MM.1S (cell line): ENCODE data around the gene RIOK2.

Experiments used
- DNase-seq: peaks from one replicate; pipeline ENCODE4 v3.0.0-alpha.2; 2015
- H2AFZ ChIP-seq: fragments of 300-600 bp; sonication (generic); 2 replicates; pipeline ENCODE4 v1.6.0; 2016; ENCODE audit warnings: antibody characterized with exemption, low read length
- H3F3A ChIP-seq: fragments of 300-600 bp; sonication (generic); 2 replicates; pipeline ENCODE4 v1.6.1; 2016; ENCODE audit warnings: mild to moderate bottlenecking, antibody characterized with exemption, low read length, moderate library complexity, mixed read lengths; ENCODE audit not compliant: insufficient read depth
- H3K27ac ChIP-seq: fragments of 300-600 bp; sonication (generic); 2 replicates; pipeline ENCODE4 v1.5.1; 2016; ENCODE audit warnings: mild to moderate bottlenecking, low read length
- H3K27me3 ChIP-seq: fragments of 300-600 bp; sonication (generic); replicated peaks from 2 replicates; pipeline ENCODE4 v1.6.0; 2016; ENCODE audit warnings: low read length; ENCODE audit not compliant: insufficient read depth
- H3K36me3 ChIP-seq: fragments of 300-600 bp; sonication (generic); replicated peaks from 2 replicates; pipeline ENCODE4 v1.6.1; 2016; ENCODE audit warnings: mild to moderate bottlenecking, low read length, mixed read lengths; ENCODE audit not compliant: insufficient read depth
- H3K4me1 ChIP-seq: fragments of 300-600 bp; sonication (generic); 2 replicates; pipeline ENCODE4 v1.6.1; 2016; ENCODE audit warnings: low read length, mixed read lengths
- H3K4me2 ChIP-seq: fragments of 300-600 bp; sonication (generic); 2 replicates; pipeline ENCODE4 v1.6.0; 2016; ENCODE audit warnings: low read depth, low read length
- H3K4me3 ChIP-seq: fragments of 300-600 bp; sonication (generic); 2 replicates; pipeline ENCODE4 v1.5.1; 2016; ENCODE audit warnings: low read length, mixed read lengths
- H3K79me2 ChIP-seq: fragments of 300-600 bp; sonication (generic); 2 replicates; pipeline ENCODE4 v1.6.1; 2016; ENCODE audit warnings: mixed run types, low read length, mixed read lengths
- H3K9ac ChIP-seq: fragments of 300-600 bp; sonication (generic); 2 replicates; pipeline ENCODE4 v1.6.1; 2016; ENCODE audit warnings: low read length, mixed read lengths
- H3K9me2 ChIP-seq: fragments of 300-600 bp; sonication (generic); replicated peaks from 2 replicates; pipeline ENCODE4 v1.6.1; 2016; ENCODE audit warnings: mild to moderate bottlenecking, low read length, mixed read lengths; ENCODE audit not compliant: insufficient read depth
- H3K9me3 ChIP-seq: fragments of 300-600 bp; sonication (generic); replicated peaks from 2 replicates; pipeline ENCODE4 v1.6.1; 2016; ENCODE audit warnings: mild to moderate bottlenecking, low read length, mixed read lengths; ENCODE audit not compliant: insufficient read depth
- H4K20me1 ChIP-seq: fragments of 300-600 bp; sonication (generic); 2 replicates; pipeline ENCODE4 v1.6.1; 2016; ENCODE audit warnings: mild to moderate bottlenecking, low read length, moderate library complexity, mixed read lengths; ENCODE audit not compliant: insufficient read depth
- EZH2 ChIP-seq: fragments of 300-600 bp; sonication (generic); optimal IDR thresholded peaks from 2 replicates; pipeline ENCODE3; 2017; ENCODE audit warnings: low read depth, mild to moderate bottlenecking, antibody characterized with exemption, low read length, mixed read lengths
- EZH2phosphoT487 ChIP-seq: fragments of 300-600 bp; sonication (generic); IDR thresholded peaks from 2 replicates; pipeline ENCODE4 v1.6.1; 2018; ENCODE audit warnings: antibody characterized with exemption, low read length
- TF ChIP-seq, protein P1 (sequence below): fragments of 300-600 bp; sonication (generic); IDR thresholded peaks from 2 replicates; pipeline ENCODE4 v1.5.1; 2016; ENCODE audit warnings: antibody characterized with exemption, low read length, mixed read lengths

The RIOK2 gene

DNA sequence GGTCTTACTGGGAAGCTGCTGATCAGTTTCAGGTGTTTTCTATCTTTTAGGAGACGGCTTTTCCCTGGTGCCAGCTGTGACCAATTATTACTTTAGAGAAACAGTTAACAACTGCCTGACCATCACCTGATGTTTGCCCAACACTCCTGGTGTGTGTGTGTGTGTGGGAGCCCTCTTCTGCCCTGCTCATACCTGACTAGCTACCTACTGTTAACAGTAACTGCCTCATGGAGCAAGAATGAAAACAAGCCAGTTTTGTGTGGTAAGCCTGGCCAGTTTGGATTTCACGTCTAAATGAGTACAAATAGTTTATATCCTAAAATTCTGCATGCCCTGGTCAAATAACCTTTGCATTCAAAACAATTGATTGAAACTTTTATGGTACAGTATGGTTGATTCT is 46.1 kb upstream of the RIOK2 start:
- no peaks in the 10 kb centered on the region for H3F3A ChIP-seq
- H3K9me2 ChIP-seq, result no peaks in the 10 kb centered on the region
- no peaks in the 10 kb centered on the region for H3K4me1 ChIP-seq
- H2AFZ ChIP-seq, result no peak overlapping the region
- H3K79me2 ChIP-seq, result no peaks in the 10 kb centered on the region
- H3K27me3 ChIP-seq, result no peaks in the 10 kb centered on the region
- H3K9ac ChIP-seq, result no peak overlapping the region
- H3K4me3 ChIP-seq, result no peak overlapping the region
- no peak overlapping the region for H3K4me2 ChIP-seq
- H4K20me1 ChIP-seq, result no peaks in the 10 kb centered on the region
- no peak for DNase-seq
- no peak for TF ChIP-seq EZH2
- no peak for TF ChIP-seq EZH2phosphoT487
- TF ChIP-seq, protein P1, sequence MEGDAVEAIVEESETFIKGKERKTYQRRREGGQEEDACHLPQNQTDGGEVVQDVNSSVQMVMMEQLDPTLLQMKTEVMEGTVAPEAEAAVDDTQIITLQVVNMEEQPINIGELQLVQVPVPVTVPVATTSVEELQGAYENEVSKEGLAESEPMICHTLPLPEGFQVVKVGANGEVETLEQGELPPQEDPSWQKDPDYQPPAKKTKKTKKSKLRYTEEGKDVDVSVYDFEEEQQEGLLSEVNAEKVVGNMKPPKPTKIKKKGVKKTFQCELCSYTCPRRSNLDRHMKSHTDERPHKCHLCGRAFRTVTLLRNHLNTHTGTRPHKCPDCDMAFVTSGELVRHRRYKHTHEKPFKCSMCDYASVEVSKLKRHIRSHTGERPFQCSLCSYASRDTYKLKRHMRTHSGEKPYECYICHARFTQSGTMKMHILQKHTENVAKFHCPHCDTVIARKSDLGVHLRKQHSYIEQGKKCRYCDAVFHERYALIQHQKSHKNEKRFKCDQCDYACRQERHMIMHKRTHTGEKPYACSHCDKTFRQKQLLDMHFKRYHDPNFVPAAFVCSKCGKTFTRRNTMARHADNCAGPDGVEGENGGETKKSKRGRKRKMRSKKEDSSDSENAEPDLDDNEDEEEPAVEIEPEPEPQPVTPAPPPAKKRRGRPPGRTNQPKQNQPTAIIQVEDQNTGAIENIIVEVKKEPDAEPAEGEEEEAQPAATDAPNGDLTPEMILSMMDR, result no peak
- H3K36me3 ChIP-seq, result no peaks in the 10 kb centered on the region
- no peaks in the 10 kb centered on the region for H3K9me3 ChIP-seq
- no peak overlapping the region for H3K27ac ChIP-seq

DNA sequence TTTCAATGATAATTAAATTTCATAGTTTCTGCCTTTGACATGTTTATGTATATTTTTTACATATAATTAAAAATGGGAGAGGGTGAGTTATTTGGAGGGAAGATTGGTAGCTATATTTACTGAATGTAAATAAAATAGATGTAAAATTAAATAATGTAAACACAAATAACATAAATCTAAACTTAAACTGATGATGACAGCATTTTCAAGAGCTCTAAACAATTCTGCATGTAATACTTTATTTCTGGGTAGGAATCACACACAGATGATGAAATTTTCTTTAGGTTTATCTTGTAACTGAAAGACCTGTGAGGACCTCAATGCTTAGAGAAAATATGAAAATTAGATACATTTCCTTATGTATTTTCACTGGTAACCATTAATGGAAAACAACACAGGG is 42.2 kb upstream of the RIOK2 start:
- no peaks in the 10 kb centered on the region for H3K9me2 ChIP-seq
- no peaks in the 10 kb centered on the region for H3K4me1 ChIP-seq
- no peak overlapping the region for H3K4me3 ChIP-seq
- no peak overlapping the region for H3K27ac ChIP-seq
- no peaks in the 10 kb centered on the region for H3K9me3 ChIP-seq
- no peaks in the 10 kb centered on the region for H3K27me3 ChIP-seq
- no peaks in the 10 kb centered on the region for H3F3A ChIP-seq
- H3K4me2 ChIP-seq, result no peak overlapping the region
- H3K79me2 ChIP-seq, result no peaks in the 10 kb centered on the region
- TF ChIP-seq EZH2, result no peak
- TF ChIP-seq, protein P1, result no peak
- no peak for TF ChIP-seq EZH2phosphoT487
- no peak for DNase-seq
- H2AFZ ChIP-seq, result no peak overlapping the region
- no peak overlapping the region for H3K9ac ChIP-seq
- no peaks in the 10 kb centered on the region for H4K20me1 ChIP-seq
- no peaks in the 10 kb centered on the region for H3K36me3 ChIP-seq

DNA sequence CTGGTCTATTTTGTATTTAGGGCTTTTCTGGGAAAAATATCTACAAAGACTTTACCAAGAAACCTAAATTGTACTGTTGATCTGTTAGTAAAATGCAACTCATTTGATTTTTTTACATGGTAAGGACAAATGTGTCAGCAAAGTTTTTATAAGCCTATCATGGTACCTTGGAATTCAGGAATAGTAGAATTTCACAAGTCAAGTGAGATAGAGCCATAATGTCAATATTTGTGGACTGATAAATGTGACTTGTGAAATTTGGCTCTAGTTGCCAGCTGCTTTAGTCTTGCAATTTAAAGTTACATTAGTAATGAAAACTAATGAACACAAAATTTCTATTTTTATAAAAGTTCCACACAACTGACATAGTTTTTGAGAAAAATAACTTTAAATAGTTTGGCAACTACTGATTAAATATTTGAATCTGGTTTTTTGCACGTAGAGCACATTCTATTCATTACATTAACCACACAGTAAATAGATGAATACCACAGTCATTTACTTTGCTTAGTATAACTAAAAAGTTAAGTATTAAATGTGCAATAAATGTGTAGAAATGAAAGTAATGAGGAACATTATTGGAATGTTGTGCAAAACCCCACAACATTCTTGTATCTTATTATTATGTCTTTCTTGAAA is 41.2 kb upstream of the RIOK2 start:
- H4K20me1 ChIP-seq, result no peaks in the 10 kb centered on the region
- H3K27ac ChIP-seq, result no peak overlapping the region
- TF ChIP-seq, protein P1, result no peak
- TF ChIP-seq EZH2, result no peak
- TF ChIP-seq EZH2phosphoT487, result no peak
- H3K4me3 ChIP-seq, result no peak overlapping the region
- no peak overlapping the region for H3K9ac ChIP-seq
- DNase-seq, result no peak
- no peak overlapping the region for H2AFZ ChIP-seq
- no peaks in the 10 kb centered on the region for H3K4me1 ChIP-seq
- H3F3A ChIP-seq, result no peaks in the 10 kb centered on the region
- no peaks in the 10 kb centered on the region for H3K36me3 ChIP-seq
- no peaks in the 10 kb centered on the region for H3K9me3 ChIP-seq
- H3K79me2 ChIP-seq, result no peaks in the 10 kb centered on the region
- H3K4me2 ChIP-seq, result no peak overlapping the region
- no peaks in the 10 kb centered on the region for H3K9me2 ChIP-seq
- H3K27me3 ChIP-seq, result no peaks in the 10 kb centered on the region
